Small intestine (tissue), 7 donors: Measurements from ENCODE around the gene CD300LD. TPM values are rescaled to one million over a fixed set of nuclear protein-coding genes. Genes with fewer than 3 reads are reported as not detected.
"Not testable (repeated sequence)": the region's sequence is repeated elsewhere in the genome, so short reads cannot be mapped to it uniquely, and the experiment has no call there.

Experiments used
- DNase-seq, 2 donors: peaks; one replicate each; pipeline versions ENCODE4 v3.0.0 to v3.0.0-alpha.2; 2013
- FAIRE-seq: peaks from 2 replicates; lab custom pipeline; 2012; peaks lifted over from hg19 to GRCh38; lab: Jason Lieb, UNC
- H3K27ac ChIP-seq, 3 donors: one replicate each; pipeline ENCODE4 v1.5.1; 2013; ENCODE audit warnings: low read length in 2 of 3, mild to moderate bottlenecking in 2 of 3, control low read depth in 1 of 3, inconsistent platforms in 1 of 3, low read depth in 1 of 3, moderate library complexity in 1 of 3
- H3K27me3 ChIP-seq, 3 donors: one replicate each; pipeline ENCODE4 v1.6.1; 2013; ENCODE audit warnings: low read length in 3 of 3, inconsistent platforms in 1 of 3; ENCODE audit not compliant: control insufficient read depth in 3 of 3, insufficient read depth in 3 of 3
- H3K36me3 ChIP-seq, 3 donors: one replicate each; pipeline ENCODE4 v1.6.1; 2013; ENCODE audit warnings: low read length in 3 of 3, inconsistent platforms in 1 of 3, low read depth in 1 of 3, mild to moderate bottlenecking in 1 of 3, moderate library complexity in 1 of 3; ENCODE audit not compliant: control insufficient read depth in 3 of 3, insufficient read depth in 2 of 3
- H3K4me1 ChIP-seq, 3 donors: one replicate each; pipeline ENCODE4 v1.6.1; 2013; ENCODE audit warnings: low read length in 2 of 3, inconsistent platforms in 1 of 3, low read depth in 1 of 3, mild to moderate bottlenecking in 1 of 3, moderate library complexity in 1 of 3; ENCODE audit not compliant: control insufficient read depth in 3 of 3, insufficient read depth in 2 of 3
- H3K4me3 ChIP-seq, 3 donors: one replicate each; pipeline ENCODE4 v1.5.1; 2013; ENCODE audit warnings: low read length in 3 of 3, control low read depth in 1 of 3, inconsistent platforms in 1 of 3, low read depth in 1 of 3, mild to moderate bottlenecking in 1 of 3, moderate library complexity in 1 of 3
- H3K9me3 ChIP-seq, 2 donors: one replicate each; pipeline ENCODE4 v1.6.1; 2013; ENCODE audit warnings: low read depth in 1 of 2, low read length in 1 of 2; ENCODE audit not compliant: control insufficient read depth in 2 of 2, insufficient read depth in 1 of 2
- WGBS, 3 donors: extraction: QIAGEN DNeasy Blood & Tissue Kit; methylation state at CpG; one replicate each; pipeline ENCODE4 v1.1.7; 2013; 5-methylcytosine and 5-hydroxymethylcytosine counted together
- polyA plus RNA-seq, 4 donors: library from polyadenylated mRNA; stranded (reverse) in 3 of 4; unstranded in 1 of 4; fragments of 200-250 nt in 3 of 4; fragments of 120-200 nt in 1 of 4; gene quantifications; one replicate each; pipeline versions ENCODE4 v1.2.1 to v1.2.3, GENCODE V29; 2013
- donor health status: healthy with polysubstance abuse.
- donor health status: control.
- donor health status: control.
- donor health status: Bipolar disorder and iron deficiency.
- donor health status: healthy.

CD300LD gene
- polyA plus RNA-seq, 4 donors, result not detected

DNA sequence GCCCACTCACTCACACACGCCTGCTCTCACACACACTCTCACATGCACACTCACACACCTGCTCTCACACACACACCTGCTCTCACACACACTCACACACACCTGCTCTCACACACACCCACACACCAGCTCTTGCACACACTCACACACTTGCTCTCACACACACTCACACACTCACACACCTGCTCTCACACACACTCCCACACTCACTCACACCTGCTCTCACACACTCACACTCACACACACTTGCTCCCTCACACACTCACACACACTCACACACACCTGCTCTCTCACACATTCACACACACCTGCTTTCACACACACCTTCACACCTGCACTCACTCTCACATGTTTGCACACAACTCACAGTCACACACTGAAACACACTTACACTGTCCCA lies 28.7 kb downstream of the CD300LD start:
- H3K4me3 ChIP-seq, result no peak overlapping the region
- 78 to 95% (median 85%) methylated on average over 1 of the region's 1 CpG for WGBS, 3 donors
- FAIRE-seq (no peak), DNase-seq (no peak)
- H3K4me1 ChIP-seq, result no peaks in the 10 kb centered on the region
- peaks cover 0 to 3% (median 0%) of the 10 kb centered on the region in 3 donors for H3K27me3 ChIP-seq
- no peak overlapping the region for H3K27ac ChIP-seq
- H3K36me3 ChIP-seq, result no peaks in the 10 kb centered on the region
- H3K9me3 ChIP-seq, result peaks cover 0 to 2% of the 10 kb centered on the region in 2 donors

DNA sequence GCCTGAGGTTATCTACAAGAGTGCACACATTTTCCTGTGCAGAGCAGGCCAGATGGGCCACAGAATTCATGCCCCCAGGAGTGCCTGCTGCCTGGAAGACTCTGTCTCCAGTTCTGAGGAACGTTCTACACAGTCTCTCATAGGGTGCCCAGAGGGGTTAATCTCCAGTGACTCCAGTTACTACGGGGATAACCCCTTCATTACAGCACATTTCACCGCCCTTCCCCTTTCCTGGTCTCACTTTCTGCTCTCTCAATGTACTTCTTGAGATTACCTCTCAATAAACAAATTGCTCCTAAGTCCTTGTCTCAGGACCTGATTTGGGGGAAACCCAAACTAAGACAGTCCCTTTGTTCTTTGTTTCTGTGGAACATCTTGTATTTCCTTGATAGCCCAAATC lies 30.5 kb downstream of the CD300LD start:
- WGBS, 3 donors, result 39 to 55% (median 43%) methylated on average over 3 of the region's 3 CpGs
- Histone ChIP-seq H3K27ac (no peak overlapping the region), H3K27me3 (peaks cover 0 to 3% (median 0%) of the 10 kb centered on the region in 3 donors), H3K4me3 (no peak overlapping the region), H3K36me3 (no peaks in the 10 kb centered on the region), H3K4me1 (no peaks in the 10 kb centered on the region), H3K9me3 (peaks cover 0 to 2% of the 10 kb centered on the region in 2 donors)
- no peak for DNase-seq
- no peak for FAIRE-seq

DNA sequence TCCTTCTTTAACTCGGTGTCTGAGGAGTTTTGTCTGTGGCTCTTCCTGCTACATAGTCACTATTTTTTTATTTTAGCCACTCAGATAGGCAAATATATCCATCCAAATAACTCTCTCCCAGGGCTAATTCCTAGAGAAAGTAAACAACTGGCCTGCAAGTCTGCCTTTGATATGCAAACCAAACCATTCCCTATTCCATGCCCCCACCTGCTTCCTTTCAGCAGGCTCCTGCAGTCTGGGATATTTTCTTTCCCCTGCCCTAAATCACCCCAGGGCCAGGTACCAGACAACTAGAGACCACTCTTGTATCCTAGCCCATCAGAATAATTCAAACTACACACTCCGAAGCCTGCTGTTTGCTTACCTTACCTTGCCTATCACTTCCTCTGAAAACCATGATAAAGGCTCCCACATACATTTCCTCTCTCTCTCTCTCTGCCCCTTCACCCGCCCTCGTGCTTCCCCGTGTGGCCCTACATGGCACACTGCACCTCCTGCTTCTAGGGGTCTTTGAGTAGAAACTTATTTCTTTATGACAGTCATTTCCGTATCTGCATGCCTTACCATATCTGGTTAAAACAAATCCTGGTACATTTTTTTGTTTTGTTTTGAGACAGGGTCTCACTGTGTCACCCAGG lies 33.1 kb downstream of the CD300LD start:
- Histone ChIP-seq H3K27ac (no peak overlapping the region), H3K27me3 (no peaks in the 10 kb centered on the region), H3K4me1 (no peaks in the 10 kb centered on the region), H3K36me3 (no peaks in the 10 kb centered on the region), H3K9me3 (peaks cover 0 to 2% of the 10 kb centered on the region in 2 donors), H3K4me3 (no peak overlapping the region)
- FAIRE-seq (no peak), DNase-seq (no peak)
- WGBS, 3 donors, result 55 to 65% (median 61%) methylated on average over 6 of the region's 6 CpGs

DNA sequence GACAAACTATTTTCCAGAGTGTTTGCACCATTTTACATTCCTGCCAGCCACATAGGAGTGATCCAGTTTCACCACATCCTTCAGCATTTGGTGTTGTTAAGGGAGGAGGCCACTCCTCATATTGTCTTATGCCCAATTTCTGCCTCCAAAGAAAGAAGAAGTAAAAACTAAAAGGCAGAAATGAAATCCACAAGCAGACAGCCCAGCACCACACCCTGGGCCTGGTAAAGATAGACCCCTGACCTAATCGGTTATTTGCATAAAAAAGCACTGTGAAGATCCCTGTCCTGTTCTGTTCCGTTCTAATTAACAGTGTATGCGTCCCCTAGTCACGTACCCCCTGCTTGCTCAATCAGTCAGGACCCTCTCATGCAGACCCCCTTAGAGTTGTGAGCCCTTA lies 33.7 kb downstream of the CD300LD start:
- not testable (repeated sequence) for H3K4me1 ChIP-seq, FAIRE-seq
- 69 to 81% (median 80%) methylated on average over 4 of the region's 4 CpGs for WGBS, 3 donors

DNA sequence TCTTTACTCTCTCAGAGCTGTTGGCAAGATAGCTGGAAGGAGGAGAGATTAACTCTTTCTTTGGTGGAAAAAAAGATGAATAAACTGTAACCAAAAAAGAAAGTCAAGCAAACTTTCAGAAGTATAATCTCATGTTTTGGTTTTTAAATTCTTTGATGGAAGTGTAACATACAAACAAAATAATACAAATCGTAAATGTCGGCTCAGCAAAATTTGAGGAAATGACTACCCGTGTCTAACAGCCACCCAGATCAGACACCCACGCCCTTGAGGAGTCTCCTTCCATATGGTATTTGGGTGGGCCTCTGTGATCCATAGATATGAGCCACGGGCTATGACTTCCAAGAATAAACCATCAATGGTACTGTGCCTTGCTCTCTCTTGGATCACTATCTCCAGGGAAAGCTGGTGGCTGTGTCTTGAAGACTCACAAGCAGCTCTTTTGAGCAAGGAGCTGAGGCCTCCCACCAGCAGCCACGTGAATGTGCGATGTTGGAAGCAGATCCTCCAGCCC lies 36.6 kb downstream of the CD300LD start:
- Histone ChIP-seq H3K27me3 (no peaks in the 10 kb centered on the region), H3K9me3 (peaks cover 0 to 2% of the 10 kb centered on the region in 2 donors), H3K4me1 (no peaks in the 10 kb centered on the region), H3K4me3 (no peak overlapping the region), H3K27ac (no peak overlapping the region), H3K36me3 (no peaks in the 10 kb centered on the region)
- no peak for DNase-seq
- 67 to 74% (median 72%) methylated on average over 7 of the region's 7 CpGs for WGBS, 3 donors
- no peak for FAIRE-seq

More for the DNA sequence above, 33.7 kb downstream of the CD300LD start:
- H3K36me3 ChIP-seq, H3K27ac ChIP-seq, DNase-seq, H3K27me3 ChIP-seq, H3K9me3 ChIP-seq, H3K4me3 ChIP-seq: not testable (repeated sequence)

DNA sequence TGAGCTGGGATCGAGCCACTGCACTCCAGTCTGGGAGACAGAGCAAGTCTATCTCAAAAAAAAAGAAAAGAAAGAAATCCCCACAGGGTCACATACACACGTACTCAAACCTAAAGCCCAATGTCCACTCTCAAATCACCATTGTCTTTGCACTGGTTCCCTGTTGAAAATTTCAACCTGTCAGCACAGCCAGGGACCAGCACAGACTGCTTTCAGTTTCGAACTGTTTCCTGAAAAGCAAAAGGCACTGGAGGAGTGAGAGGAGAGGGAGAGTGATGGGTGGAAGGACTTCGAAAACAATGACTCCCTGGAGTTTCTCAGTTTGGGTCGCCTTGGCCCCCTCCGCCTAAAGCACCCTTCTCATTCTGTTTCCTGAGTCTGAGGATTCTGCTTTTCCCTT lies 37.2 kb downstream of the CD300LD start:
- H3K27me3 ChIP-seq, result no peaks in the 10 kb centered on the region
- no peak overlapping the region for H3K27ac ChIP-seq
- no peaks in the 10 kb centered on the region for H3K36me3 ChIP-seq
- H3K9me3 ChIP-seq, result peaks cover 0 to 2% of the 10 kb centered on the region in 2 donors
- DNase-seq (no peak), FAIRE-seq (no peak)
- no peak overlapping the region for H3K4me3 ChIP-seq
- no peaks in the 10 kb centered on the region for H3K4me1 ChIP-seq
- WGBS, 3 donors, result 65 to 71% (median 65%) methylated on average over 6 of the region's 6 CpGs

DNA sequence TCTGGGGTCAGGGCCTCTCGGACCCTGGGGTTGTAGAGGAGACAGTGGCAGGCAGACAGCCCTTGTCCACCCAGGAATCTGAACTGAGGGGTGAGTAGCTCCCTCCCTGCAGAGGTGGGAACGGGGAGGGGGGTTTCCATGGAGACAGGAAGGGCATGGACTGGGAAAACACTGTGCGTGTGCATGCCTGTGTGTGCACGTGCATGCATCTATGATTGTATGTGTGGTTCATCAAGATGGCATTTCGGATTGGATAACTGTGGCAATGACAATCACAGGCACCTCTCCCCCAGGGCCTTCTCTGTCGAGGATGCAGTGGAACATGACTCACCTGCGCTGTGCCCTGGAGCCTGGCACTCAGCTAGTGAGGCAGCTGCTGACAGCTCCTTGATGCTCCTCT lies 40.0 kb downstream of the CD300LD start:
- 34 to 50% (median 47%) methylated on average over 7 of the region's 7 CpGs for WGBS, 3 donors
- Histone ChIP-seq H3K36me3 (no peaks in the 10 kb centered on the region), H3K27me3 (no peaks in the 10 kb centered on the region), H3K4me3 (no peak overlapping the region), H3K9me3 (no peaks in the 10 kb centered on the region), H3K27ac (no peak overlapping the region), H3K4me1 (no peaks in the 10 kb centered on the region)
- FAIRE-seq, result no peak
- DNase-seq, result no peak

DNA sequence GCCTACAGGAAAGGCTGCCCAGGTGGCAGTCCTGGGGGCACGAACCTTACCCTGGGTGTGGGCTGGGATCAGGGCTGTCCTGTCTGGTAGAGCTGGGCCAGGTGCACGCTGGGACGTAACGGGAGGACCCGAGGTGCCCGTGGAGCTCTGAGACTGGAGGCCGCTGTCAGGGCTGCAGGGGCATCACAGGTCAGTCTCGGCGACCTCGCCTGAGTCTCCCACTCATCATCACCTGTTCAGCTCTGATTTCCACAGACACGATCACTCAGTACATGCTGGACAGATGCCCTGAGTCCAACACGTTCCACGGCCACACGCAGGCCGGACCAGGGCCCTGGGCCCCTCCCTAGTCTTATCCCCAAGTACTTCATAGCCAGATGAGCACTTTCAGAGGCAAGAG lies 41.5 kb downstream of the CD300LD start:
- Histone ChIP-seq H3K27ac (no peak overlapping the region), H3K4me3 (no peak overlapping the region), H3K9me3 (no peaks in the 10 kb centered on the region), H3K36me3 (no peaks in the 10 kb centered on the region), H3K27me3 (no peaks in the 10 kb centered on the region), H3K4me1 (no peaks in the 10 kb centered on the region)
- no peak for FAIRE-seq
- 59 to 79% (median 63%) methylated on average over 15 of the region's 15 CpGs for WGBS, 3 donors
- no peak for DNase-seq

DNA sequence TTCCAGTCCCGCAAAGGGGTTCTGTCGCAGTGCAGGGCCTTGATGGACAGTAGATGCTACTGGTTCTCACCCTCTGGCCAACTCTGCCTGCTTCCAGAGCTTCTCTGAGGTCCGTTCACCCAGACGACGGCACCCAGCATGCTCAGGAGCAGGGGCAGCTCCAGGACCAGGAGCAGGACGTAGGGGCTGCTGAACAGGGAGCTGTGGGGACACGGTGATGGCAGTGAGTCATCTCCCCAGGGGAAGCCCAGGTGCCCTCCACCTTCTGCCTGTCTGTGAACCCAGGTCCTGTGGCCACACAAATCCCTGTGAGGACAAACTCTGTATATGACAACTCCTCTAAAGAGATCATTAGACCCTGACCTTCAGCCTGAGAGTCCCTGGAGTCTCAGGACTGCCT lies 42.7 kb downstream of the CD300LD start:
- Histone ChIP-seq H3K36me3 (no peaks in the 10 kb centered on the region), H3K27me3 (no peaks in the 10 kb centered on the region), H3K9me3 (no peaks in the 10 kb centered on the region), H3K4me3 (no peak overlapping the region), H3K27ac (no peak overlapping the region), H3K4me1 (no peaks in the 10 kb centered on the region)
- FAIRE-seq, result no peak
- 70 to 75% (median 71%) methylated on average over 7 of the region's 7 CpGs for WGBS, 3 donors
- DNase-seq, result no peak
